ENCODE results near the gene TSPAN5.

TSPAN5 gene

GRCh38 chr4:98510340-98510739, 148.1 kb downstream of the TSPAN5 start:
- no peak for DNase-seq (ENCODE audit: insufficient read length, low spot score)

GRCh38 chr4:98509721-98510120, 148.7 kb downstream of the TSPAN5 start:
- FAIRE-seq: no peak
- TF ChIP-seq POLR2A (IDR thresholded peaks at IDR 0.05; ENCODE audit: low read depth, low read length): no peak
- TF ChIP-seq SPI1 (IDR thresholded peaks at IDR 0.05; ENCODE audit: low read depth, low read length): no peak
- TF ChIP-seq TAF1 (IDR thresholded peaks at IDR 0.05; ENCODE audit: low read depth, low read length): no peak
- no peak for TF ChIP-seq POU2F2 (IDR thresholded peaks at IDR 0.05; ENCODE audit: low read depth, low read length)
- no peak for TF ChIP-seq POLR2AphosphoS5 (IDR thresholded peaks at IDR 0.05; ENCODE audit: low read depth, low read length)
- no peak for TF ChIP-seq PAX5 (IDR thresholded peaks at IDR 0.05; ENCODE audit: insufficient read depth, low read length, severe bottlenecking)
- no peak for DNase-seq (ENCODE audit: insufficient read length, low spot score)

More at GRCh38 chr4:98510340-98510739, 148.1 kb downstream of the TSPAN5 start:
- no peak for TF ChIP-seq POLR2AphosphoS5 (IDR thresholded peaks at IDR 0.05; ENCODE audit: low read depth, low read length)
- TF ChIP-seq SPI1 (IDR thresholded peaks at IDR 0.05; ENCODE audit: low read depth, low read length): no peak
- no peak for TF ChIP-seq PAX5 (IDR thresholded peaks at IDR 0.05; ENCODE audit: insufficient read depth, low read length, severe bottlenecking)
- no peak for TF ChIP-seq POU2F2 (IDR thresholded peaks at IDR 0.05; ENCODE audit: low read depth, low read length)
- TF ChIP-seq POLR2A (IDR thresholded peaks at IDR 0.05; ENCODE audit: low read depth, low read length): no peak
- no peak for TF ChIP-seq TAF1 (IDR thresholded peaks at IDR 0.05; ENCODE audit: low read depth, low read length)
- FAIRE-seq: no peak

GRCh38 chr4:98508829-98509598, 149.4 kb downstream of the TSPAN5 start:
- FAIRE-seq (no peak), DNase-seq (ENCODE audit: insufficient read length, low spot score) (no peak)
- TF ChIP-seq POU2F2 (IDR thresholded peaks at IDR 0.05; ENCODE audit: low read depth, low read length) (no peak), POLR2AphosphoS5 (IDR thresholded peaks at IDR 0.05; ENCODE audit: low read depth, low read length) (no peak), POLR2A (IDR thresholded peaks at IDR 0.05; ENCODE audit: low read depth, low read length) (no peak), SPI1 (IDR thresholded peaks at IDR 0.05; ENCODE audit: low read depth, low read length) (no peak), TAF1 (IDR thresholded peaks at IDR 0.05; ENCODE audit: low read depth, low read length) (no peak), PAX5 (IDR thresholded peaks at IDR 0.05; ENCODE audit: insufficient read depth, low read length, severe bottlenecking) (no peak)

GRCh38 chr4:98508248-98508647, 150.2 kb downstream of the TSPAN5 start:
- no peak for DNase-seq (ENCODE audit: insufficient read length, low spot score)
- no peak for FAIRE-seq
- TF ChIP-seq POU2F2 (IDR thresholded peaks at IDR 0.05; ENCODE audit: low read depth, low read length): no peak
- TF ChIP-seq TAF1 (IDR thresholded peaks at IDR 0.05; ENCODE audit: low read depth, low read length): no peak
- TF ChIP-seq SPI1 (IDR thresholded peaks at IDR 0.05; ENCODE audit: low read depth, low read length): no peak
- TF ChIP-seq PAX5 (IDR thresholded peaks at IDR 0.05; ENCODE audit: insufficient read depth, low read length, severe bottlenecking): no peak
- TF ChIP-seq POLR2A (IDR thresholded peaks at IDR 0.05; ENCODE audit: low read depth, low read length): no peak
- TF ChIP-seq POLR2AphosphoS5 (IDR thresholded peaks at IDR 0.05; ENCODE audit: low read depth, low read length): no peak

- TF ChIP-seq POLR2A (IDR thresholded peaks at IDR 0.05; ENCODE audit: low read depth, low read length) (no peak), POU2F2 (IDR thresholded peaks at IDR 0.05; ENCODE audit: low read depth, low read length) (no peak), POLR2AphosphoS5 (IDR thresholded peaks at IDR 0.05; ENCODE audit: low read depth, low read length) (no peak), SPI1 (IDR thresholded peaks at IDR 0.05; ENCODE audit: low read depth, low read length) (no peak), TAF1 (IDR thresholded peaks at IDR 0.05; ENCODE audit: low read depth, low read length) (no peak), PAX5 (IDR thresholded peaks at IDR 0.05; ENCODE audit: insufficient read depth, low read length, severe bottlenecking) (no peak)
- no peak for FAIRE-seq
These were observed 151.1 kb downstream of the TSPAN5 start for GRCh38 chr4:98507299-98507698.

GRCh38 chr4:98506462-98507132, 151.8 kb downstream of the TSPAN5 start:
- DNase-seq (ENCODE audit: insufficient read length, low spot score): no peak
- no peak for TF ChIP-seq POLR2A (IDR thresholded peaks at IDR 0.05; ENCODE audit: low read depth, low read length)
- no peak for TF ChIP-seq SPI1 (IDR thresholded peaks at IDR 0.05; ENCODE audit: low read depth, low read length)
- TF ChIP-seq TAF1 (IDR thresholded peaks at IDR 0.05; ENCODE audit: low read depth, low read length): no peak
- TF ChIP-seq POU2F2 (IDR thresholded peaks at IDR 0.05; ENCODE audit: low read depth, low read length): no peak
- TF ChIP-seq PAX5 (IDR thresholded peaks at IDR 0.05; ENCODE audit: insufficient read depth, low read length, severe bottlenecking): no peak
- no peak for TF ChIP-seq POLR2AphosphoS5 (IDR thresholded peaks at IDR 0.05; ENCODE audit: low read depth, low read length)
- FAIRE-seq: no peak

More at GRCh38 chr4:98507299-98507698, 151.1 kb downstream of the TSPAN5 start:
- DNase-seq (ENCODE audit: insufficient read length, low spot score): no peak

GRCh38 chr4:98505992-98506391, 152.4 kb downstream of the TSPAN5 start:
- TF ChIP-seq TAF1 (IDR thresholded peaks at IDR 0.05; ENCODE audit: low read depth, low read length): no peak
- TF ChIP-seq POLR2A (IDR thresholded peaks at IDR 0.05; ENCODE audit: low read depth, low read length): no peak
- TF ChIP-seq SPI1 (IDR thresholded peaks at IDR 0.05; ENCODE audit: low read depth, low read length): no peak
- no peak for TF ChIP-seq PAX5 (IDR thresholded peaks at IDR 0.05; ENCODE audit: insufficient read depth, low read length, severe bottlenecking)
- FAIRE-seq: no peak
- no peak for DNase-seq (ENCODE audit: insufficient read length, low spot score)

GRCh38 chr4:98504091-98504490, 154.3 kb downstream of the TSPAN5 start:
- TF ChIP-seq PAX5 (IDR thresholded peaks at IDR 0.05; ENCODE audit: insufficient read depth, low read length, severe bottlenecking) (no peak), TAF1 (IDR thresholded peaks at IDR 0.05; ENCODE audit: low read depth, low read length) (no peak), SPI1 (IDR thresholded peaks at IDR 0.05; ENCODE audit: low read depth, low read length) (no peak), POU2F2 (IDR thresholded peaks at IDR 0.05; ENCODE audit: low read depth, low read length) (no peak), POLR2A (IDR thresholded peaks at IDR 0.05; ENCODE audit: low read depth, low read length) (no peak), POLR2AphosphoS5 (IDR thresholded peaks at IDR 0.05; ENCODE audit: low read depth, low read length) (no peak)
- FAIRE-seq (no peak), DNase-seq (ENCODE audit: insufficient read length, low spot score) (no peak)

- TF ChIP-seq TAF1 (IDR thresholded peaks at IDR 0.05; ENCODE audit: low read depth, low read length): no peak
- TF ChIP-seq SPI1 (IDR thresholded peaks at IDR 0.05; ENCODE audit: low read depth, low read length): no peak
- no peak for TF ChIP-seq POU2F2 (IDR thresholded peaks at IDR 0.05; ENCODE audit: low read depth, low read length)
- no peak for TF ChIP-seq PAX5 (IDR thresholded peaks at IDR 0.05; ENCODE audit: insufficient read depth, low read length, severe bottlenecking)
- no peak for TF ChIP-seq POLR2AphosphoS5 (IDR thresholded peaks at IDR 0.05; ENCODE audit: low read depth, low read length)
- no peak for TF ChIP-seq POLR2A (IDR thresholded peaks at IDR 0.05; ENCODE audit: low read depth, low read length)
- FAIRE-seq (no peak), DNase-seq (ENCODE audit: insufficient read length, low spot score) (no peak)
These were observed 154.7 kb downstream of the TSPAN5 start for GRCh38 chr4:98503676-98504075.
